Activated CD8-positive, alpha-beta memory T cell treated with anti-CD3 and anti-CD28 coated beads, Interleukin-2, amount 50 U/mL, for 1 hour (primary cell): Measurements from ENCODE around the gene DMD.
"Not testable (repeated sequence)": the region's sequence is repeated elsewhere in the genome, so short reads cannot be mapped to it uniquely, and the experiment has no call there.

ENCODE experiments used
- DNase-seq: peaks from one replicate; pipeline ENCODE4 v3.0.0-alpha.2; 2020; ENCODE audit errors: extremely low read depth

DMD gene

DNA sequence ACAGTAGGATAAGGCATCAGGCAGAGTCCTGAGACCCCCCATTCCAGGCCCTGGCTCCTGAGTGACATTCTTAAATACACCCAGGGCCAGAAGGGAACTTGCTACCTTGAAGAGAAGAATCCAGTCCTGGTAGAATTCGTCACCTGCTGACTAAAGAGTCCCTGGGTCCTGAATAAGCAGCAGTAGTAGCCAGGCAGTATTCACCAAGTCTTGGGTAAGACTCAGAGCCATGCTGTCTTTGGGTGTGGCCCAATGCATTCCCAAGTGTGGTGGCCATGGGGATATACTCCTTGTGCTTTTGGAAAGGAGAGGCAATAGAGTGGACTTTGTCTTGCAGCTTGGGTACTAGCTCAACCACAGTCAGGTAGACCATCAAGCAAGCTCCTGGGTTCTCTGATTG is 359.1 kb downstream of the DMD start:
- no peak for DNase-seq

DNA sequence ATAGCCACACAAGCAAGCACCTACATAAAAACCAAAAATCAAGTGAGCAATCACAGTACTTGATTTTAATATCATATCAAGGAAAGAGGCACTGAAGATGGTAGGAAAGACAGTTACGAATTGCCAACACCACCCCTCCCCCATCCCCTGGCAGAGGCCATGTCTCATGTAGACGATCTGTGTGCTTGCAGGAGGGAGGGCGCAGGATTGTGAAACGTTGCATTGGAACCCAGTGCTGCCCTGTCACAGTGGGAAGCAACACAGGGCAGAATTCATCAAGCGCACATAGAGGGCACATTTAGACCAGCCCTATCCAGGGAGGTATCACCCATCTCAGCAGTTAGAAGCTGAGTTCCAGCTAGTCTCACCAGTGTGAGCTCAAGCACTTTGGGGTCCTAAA is 359.8 kb downstream of the DMD start:
- DNase-seq: no peak

DNA sequence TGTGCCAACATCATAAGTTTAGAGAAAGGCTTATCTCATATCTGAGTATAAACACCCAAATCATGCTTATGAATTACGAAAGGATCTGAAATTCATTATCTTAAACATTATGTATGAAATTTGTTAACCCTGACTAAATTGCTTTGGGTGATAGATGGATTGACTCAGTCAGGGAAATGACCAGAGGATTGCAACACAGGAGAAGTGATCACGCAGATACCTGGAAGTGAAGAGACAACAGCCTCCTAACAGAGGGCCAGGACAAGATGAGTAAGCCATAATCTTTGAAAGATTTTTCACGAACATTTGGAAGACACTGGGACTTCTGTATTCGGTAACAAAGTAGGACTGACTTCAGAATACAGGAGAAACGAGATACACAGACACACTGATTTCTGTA is 363.4 kb downstream of the DMD start:
- DNase-seq: no peak

DNA sequence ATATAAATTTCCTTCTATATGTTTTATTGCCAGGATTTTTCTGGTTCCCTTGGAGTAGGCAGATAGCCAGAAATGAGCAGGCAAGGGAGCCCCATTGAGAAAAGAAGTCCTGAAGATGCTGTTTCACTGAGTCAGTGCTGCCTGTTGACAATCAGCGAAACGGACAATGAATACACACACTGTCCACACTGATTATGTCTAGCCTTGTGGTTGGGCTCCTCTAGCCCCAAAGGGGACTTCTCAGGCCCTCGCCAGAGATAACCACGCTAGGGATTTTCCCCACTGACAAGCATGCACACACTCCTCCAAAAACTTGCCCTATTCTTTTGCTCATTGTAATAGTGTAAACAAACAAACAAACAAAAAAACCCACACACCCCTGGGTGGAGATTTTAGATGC is 369.3 kb downstream of the DMD start:
- DNase-seq: no peak

DNA sequence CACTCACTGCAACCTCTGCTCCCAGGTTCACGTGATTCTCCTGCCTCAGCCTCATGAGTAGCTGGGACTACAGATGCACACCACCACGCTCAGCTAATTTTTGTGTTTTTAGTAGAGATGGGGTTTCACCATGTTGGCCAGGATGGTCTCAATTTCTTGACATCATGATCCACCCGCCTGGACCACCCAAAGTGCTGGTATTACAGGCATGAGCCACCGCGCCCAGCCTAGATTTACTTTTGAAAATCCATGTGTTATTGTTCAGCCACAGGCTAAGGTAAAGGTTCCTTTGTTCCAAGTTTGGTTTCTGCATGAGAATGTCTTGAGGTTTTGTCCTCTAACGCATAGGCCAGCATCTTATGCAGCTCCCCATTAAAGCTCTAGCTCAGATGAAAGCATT is 371.6 kb downstream of the DMD start:
- DNase-seq: no peak

DNA sequence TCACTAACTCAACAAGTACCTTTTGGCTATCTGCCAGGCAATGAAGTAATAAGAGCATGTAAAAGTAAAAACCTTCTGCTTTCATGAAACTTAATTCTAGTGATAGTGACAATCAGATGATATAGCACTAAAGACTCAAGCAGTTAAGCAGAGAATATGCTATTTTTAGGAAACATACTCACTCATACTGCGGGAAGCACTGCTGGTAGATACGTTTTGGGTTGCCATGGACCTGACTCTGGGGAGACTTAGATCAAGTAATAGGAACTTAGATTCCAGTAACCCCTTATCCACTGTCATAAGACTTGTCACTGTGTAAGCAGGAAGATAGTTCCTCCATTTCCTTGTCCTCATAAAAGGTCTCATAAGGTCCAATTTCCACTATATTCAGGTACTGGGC is 386.3 kb downstream of the DMD start:
- DNase-seq: no peak

DNA sequence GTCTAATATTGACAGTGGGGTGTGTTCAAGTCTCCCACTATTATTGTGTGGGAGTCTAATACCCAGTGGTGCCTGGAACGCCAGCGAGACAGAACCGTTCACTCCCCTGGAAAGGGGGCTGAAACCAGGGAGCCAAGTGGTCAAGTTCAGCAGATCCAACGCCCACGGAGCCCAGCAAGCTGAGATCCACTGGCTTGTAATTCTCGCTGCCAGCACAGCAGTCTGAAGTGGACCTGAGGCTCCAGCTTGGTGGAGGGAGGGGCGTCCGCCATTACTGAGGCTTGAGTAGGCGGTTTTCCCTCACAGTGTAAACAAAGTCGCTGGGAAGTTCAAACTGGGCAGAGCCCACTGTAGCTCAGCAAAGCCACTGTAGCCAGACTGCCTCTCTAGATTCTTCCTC is 407.3 kb downstream of the DMD start:
- no peak for DNase-seq

DNA sequence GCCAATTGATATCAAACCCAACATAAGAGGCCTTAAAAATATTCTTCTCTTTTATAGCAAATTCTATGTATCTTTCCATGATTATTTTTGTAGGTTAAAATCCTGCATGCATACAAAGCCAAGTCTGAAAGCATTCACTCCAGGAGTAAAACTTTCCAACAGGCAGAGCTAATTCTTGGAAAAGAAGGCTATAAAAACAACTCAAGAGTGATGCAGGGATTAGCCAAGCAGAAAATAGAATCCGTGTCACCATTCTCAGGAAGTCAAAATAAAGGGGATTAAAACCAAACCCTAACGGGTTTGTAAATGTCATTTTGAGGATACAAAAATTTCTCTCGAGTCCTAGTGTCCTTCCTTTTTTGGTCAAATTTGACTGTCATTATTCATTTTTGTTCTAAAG is 412.4 kb downstream of the DMD start:
- DNase-seq: no peak

DNA sequence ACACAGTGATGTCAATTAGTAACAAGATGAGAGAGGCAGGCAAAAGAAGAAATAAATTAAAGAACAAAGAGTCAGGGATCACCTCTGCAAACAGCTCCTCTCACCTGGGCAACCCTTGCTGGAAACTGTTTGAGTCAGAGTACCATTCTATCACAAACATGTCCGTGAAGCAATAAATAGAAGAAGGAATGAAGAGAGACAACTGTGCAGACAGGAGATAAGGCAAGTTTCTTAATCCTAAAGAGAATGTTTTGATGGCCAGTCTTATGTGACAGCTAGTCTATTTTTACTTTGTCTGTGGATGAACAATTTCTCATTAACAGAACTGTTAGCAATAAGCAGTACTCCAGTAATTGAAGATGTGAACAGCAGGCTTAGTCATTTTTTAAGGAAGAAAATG is 422.4 kb downstream of the DMD start:
- no peak for DNase-seq

DNA sequence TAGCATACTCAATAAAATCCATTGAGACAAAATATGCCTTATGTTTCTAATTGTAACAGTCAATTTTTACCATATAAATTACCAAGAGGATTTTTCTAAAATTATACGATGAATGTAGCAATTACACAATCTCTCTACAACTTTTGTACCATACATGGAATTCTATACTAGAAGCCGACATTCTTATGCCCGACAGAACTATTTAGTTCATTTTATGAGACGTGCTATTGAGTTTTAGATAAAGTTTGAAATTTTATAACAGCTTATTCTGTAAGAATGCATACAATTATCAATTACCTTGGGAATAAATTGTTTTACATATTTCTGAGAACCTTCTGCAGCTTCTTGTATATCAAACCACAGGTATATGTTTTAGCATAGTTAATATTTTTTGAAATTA is 431.2 kb downstream of the DMD start:
- DNase-seq: no peak

DNA sequence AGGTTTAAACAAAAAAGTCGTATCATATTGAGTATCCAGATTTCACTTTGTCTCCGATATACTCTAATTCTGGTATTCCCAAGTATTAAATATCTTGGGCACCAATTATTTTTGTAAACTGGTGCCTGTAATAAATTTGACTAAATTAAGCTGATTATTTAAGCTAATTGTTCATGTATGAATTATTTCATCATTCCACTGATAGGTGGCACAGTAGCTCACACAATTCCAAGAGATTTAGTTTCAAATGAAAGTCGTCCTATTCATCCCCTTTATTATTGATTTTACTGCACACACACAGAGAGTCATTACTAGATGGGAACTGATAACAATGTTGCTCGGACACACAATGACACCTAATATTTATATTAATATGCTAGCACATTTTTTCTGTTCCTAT is 432.4 kb downstream of the DMD start:
- no peak for DNase-seq

DNA sequence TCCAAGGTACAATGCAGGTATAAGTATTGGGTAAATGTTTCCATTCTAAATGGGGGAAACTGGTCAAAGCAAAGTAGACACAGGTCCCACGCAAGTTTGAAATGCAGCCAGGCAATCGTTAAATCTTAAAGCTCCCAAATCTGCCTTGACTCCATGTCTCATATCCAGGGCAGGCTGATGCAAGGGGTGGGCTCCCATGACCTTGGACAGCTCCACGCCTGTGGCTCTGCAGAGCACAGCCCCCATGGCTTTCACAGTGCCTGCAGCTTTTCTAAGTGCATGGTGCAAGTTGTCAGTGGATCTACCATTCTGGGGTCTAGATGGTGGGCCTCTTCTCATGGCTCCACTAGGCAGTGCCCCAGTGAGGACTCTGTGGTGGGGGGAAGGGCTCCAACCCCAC is 436.4 kb downstream of the DMD start:
- no peak for DNase-seq

DNA sequence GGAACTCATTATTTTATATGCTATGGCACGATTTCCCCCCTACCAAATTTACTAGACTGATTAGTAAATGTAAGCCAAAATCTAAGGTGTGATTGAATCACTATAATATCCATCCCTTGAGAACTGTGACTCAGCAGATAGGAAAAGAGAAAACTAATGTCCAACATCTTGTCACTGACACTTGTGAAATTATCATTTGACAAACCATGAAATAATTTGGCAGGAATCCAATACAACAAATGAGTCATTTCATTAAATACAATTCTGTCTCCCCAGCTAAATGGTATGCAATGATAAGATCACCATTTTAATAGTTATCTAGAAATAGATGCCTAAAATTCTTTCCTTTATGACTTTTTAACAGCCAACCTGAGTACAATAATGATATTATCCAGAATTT is 462.3 kb downstream of the DMD start:
- no peak for DNase-seq

DNA sequence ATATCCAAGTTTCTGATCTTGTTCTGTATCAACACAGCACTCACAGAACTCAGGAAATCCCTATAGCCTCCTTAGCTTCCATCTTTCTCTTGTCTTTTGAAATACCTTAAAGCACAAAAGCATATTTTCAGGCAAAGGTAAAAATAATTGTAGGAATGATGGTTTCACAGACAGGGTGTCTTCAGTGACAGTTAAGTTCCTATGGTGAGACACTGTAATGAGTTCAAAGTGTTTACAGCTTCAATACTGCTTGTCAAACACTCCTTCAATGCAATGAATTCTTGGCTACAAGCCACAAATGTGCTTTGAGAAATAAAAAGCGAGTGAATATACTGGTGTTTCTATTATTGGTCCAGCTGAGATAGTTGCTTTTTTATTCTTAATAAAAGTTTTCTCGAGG is 466.0 kb downstream of the DMD start:
- DNase-seq: no peak

DNA sequence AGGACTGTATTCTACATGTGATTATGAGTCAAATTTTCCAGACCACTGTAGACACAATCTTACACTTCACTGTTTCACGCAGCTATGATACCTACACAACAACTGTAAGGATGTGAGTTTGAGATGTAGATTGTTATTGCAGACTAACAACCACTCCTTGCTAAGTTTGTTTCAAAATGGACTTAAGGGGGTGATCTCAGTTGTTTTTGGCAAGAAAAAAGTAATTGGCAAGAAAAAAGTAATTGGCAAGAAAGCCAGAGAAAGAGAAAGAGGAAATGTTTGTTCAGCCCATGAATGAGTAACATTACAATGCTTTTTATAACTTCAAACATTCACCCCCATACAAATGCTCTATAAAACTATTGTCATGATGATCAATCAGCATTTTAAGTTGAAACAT is 466.4 kb downstream of the DMD start:
- no peak for DNase-seq

DNA sequence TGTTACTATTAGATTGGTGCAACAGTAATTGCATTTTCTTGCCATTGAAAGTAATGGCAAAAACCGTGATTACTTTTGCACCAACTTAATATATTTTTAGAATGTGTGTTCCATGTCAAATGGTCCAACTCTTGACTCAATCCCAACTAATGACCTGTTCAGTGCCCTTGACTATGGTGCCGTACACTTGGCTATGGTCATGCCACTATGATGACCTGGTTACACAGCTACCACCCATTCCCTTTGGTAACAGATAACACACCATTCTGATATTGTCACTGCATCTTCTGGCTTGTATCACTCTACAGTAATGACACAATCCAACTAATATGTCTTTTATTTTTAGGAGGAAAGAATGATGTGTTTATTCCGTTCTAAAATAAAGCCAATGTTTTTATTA is 469.4 kb downstream of the DMD start:
- DNase-seq: no peak

DNA sequence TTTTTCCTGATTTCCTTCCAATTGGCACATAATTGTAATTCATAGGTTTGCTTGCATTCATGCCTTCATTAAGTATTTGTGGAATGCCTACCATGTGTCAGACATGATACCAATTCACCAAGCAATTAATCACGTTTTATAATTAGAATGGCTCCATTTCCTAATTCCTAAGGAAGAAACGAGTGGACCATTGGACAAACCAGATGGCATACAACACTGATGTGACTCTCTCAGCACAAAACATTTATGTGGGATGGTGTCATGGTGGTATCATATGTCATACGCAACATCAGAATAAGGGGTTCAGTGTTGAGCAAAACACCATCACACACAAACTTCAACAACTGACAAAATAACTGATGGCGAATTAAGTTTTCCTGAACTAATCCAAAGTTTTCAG is 502.8 kb downstream of the DMD start:
- DNase-seq: no peak

DNA sequence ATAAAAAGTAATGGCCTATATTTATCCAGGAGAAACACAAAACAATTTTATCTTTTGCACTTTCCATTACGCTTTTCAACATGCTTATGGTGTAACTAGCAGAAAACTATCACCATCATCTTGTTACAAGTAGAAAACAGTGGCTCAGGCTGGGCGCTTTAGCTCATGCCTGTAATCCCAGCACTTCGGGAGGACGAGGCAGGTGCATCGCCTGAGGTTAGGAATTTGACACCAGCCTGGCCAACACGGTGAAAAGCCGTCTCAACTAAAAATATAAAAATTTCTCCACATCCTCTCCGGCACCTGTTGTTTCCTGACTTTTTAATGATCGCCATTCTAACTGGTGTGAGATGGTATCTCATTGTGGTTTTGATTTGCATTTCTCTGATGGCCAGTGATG is 506.0 kb downstream of the DMD start:
- not testable (repeated sequence) for DNase-seq

DNA sequence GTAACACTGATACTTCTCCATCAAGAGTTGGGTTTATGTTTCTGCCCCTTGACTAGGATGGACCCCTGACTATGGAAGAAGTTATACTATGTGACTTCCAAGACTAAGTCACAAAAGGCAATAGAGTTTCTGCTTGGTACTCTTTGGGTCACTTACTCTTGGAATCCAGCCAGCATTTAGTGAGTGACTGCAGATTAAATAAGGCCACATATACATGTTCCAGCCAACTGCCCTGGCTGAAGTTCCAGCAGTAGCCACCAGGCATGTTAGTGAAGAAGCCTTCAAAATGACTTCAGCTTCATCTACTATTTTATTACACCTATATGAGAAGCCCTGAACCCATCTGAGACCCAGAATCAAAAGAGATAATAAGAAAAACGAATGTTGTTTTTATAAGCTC is 524.0 kb downstream of the DMD start:
- DNase-seq: no peak

DNA sequence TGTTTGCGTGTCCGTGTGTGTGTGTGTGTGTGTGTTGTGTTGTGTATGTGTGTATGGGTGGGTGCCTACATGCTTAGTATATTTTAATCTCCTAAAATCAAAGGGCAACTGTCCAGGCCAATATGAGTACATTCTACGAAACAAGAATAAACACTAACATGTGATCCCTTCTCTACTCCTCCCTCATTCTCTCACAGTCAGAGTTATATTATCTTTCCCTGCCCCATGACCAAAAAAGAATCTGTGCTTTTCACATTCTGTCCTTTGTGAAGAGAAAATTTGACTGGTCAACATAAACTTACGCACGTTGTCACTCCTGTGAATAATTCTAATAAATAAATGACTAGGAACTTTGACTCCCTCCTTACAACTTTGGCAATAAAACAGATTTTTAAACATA is 532.9 kb downstream of the DMD start:
- no peak for DNase-seq

DNA sequence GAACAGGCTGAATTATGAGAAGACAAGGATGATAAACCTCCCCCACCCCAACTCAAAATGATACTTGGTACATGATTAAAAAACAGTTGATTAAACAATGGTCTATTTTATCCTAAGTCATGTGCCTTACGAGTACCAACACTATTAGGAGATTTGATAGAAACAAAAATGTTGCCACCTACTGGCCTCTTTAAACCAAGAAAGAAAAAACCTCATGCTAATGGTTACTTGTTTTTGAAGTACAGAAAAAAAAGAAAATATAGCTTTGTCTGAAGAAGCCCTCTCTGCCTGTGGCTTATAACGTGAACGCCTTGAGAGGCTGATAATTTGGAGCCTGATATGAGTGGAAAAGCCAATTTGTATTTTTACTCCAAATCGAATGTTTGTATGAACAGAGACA is 538.2 kb downstream of the DMD start:
- DNase-seq: no peak

DNA sequence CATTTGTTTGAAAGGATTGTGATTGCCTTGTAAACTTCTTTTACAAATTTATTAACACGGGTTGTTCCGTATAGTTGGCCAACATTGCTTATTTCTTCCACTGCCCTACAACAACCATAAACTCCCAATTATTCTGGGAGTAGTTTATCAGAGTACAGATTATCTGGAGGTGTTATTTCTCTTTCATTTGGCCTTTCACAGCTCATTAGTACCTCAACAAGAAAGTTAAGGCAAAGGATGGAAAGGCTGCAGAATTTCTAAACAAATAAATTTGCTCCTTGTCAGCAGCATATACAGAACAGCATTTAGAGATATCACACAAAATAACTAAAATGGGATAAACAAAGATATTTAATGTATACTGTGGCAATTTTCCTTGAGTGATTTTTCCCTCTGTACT is 548.8 kb downstream of the DMD start:
- no peak for DNase-seq

DNA sequence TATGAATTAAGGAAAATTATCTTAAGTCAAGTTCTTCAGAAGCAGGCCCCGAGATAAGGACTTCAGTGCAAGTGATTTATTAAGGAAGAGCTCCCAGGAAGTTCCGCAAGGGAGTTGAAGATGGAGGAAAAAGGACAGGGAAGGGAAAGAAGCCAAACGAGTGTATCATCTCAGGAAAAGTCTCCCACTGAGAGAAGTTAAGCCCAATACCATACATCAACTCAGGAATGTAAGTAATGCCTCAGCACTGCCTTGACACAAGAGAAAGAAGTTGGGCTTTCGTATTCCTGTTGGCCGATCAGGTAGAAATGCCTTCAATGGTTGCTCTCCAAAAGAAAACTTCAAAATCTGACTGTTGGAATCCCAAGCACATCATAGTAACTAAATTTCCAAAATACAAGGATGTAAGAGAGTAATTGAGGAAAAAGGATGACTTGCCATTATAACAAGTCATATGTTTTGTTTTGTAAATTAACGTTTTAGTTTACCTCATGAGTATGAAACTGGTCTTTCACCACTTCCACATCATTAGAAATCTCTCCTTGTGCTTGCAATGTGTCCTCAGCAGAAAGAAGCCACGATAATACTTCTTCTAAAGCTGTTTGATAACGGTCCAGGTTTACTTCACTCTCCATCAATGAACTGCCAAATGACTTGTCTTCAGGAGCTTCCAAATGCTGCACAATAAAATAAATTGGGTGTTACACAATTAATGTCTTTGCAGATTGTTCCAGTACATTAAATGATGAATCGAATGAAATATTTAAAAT is 566.7 kb downstream of the DMD start:
- DNase-seq: no peak

DNA sequence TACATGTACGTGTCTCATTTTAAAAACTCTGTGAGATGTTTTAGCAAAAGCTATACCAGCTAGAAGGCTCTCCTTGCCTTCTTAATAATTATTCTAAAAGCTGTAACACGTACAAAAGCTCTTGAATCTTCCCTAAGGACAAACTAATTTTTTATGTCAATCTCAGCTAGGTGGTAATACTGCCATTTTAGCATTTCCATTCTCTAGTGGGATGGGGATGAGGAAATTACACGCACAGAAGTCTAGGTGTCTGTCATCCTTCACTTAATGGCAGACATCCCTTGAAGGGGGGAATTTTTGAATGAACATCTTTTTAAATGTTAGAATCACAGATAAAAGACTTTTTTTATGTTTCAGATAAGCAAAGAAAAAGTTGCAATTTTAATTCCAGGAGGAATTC is 569.1 kb downstream of the DMD start:
- DNase-seq: no peak
